ENCODE data around the gene HYLS1.
"Not testable (repeated sequence)": the region's sequence is repeated elsewhere in the genome, so short reads cannot be mapped to it uniquely, and the experiment has no call there.

Gene HYLS1

GRCh38 chr11:125887373-125888324 lies at the start of gene HYLS1:
TSS of gene HYLS1 (plus strand) at chr11:125887668. CDS start at chr11:125899369, 11,701 bp downstream.
- DNase-seq (ENCODE audit: low read depth): peak; percentile 99
- H3K4me3 ChIP-seq (ENCODE audit: low read depth, low read length): peak within 1 kb of the TSS; percentile 67
- TF ChIP-seq CTCF (IDR thresholded peaks at IDR 0.05; ENCODE audit: insufficient read depth, low read depth, low read length, missing control alignments): peak; percentile 18

- DNase-seq (ENCODE audit: low read depth): no peak
- no peak overlapping the region for H3K4me3 ChIP-seq (ENCODE audit: low read depth, low read length)
- TF ChIP-seq CTCF (IDR thresholded peaks at IDR 0.05; ENCODE audit: insufficient read depth, low read depth, low read length, missing control alignments): no peak
Observed at GRCh38 chr11:125842321-125842948, 45.0 kb upstream of the HYLS1 start.

- H3K4me3 ChIP-seq (ENCODE audit: low read depth, low read length): no peak overlapping the region
- TF ChIP-seq CTCF (IDR thresholded peaks at IDR 0.05; ENCODE audit: insufficient read depth, low read depth, low read length, missing control alignments): no peak
- DNase-seq (ENCODE audit: low read depth): no peak
Observed at GRCh38 chr11:125846188-125846587, 41.3 kb upstream of the HYLS1 start.

GRCh38 chr11:125857670-125858069 lies 29.8 kb upstream of the HYLS1 start:
- H3K4me3 ChIP-seq (ENCODE audit: low read depth, low read length); DNase-seq (ENCODE audit: low read depth): not testable (repeated sequence)

- not testable (repeated sequence) for H3K4me3 ChIP-seq (ENCODE audit: low read depth, low read length); DNase-seq (ENCODE audit: low read depth)
Observed at GRCh38 chr11:125862786-125863185, 24.7 kb upstream of the HYLS1 start.

GRCh38 chr11:125865354-125865753 lies 22.1 kb upstream of the HYLS1 start:
- not testable (repeated sequence) for DNase-seq (ENCODE audit: low read depth); H3K4me3 ChIP-seq (ENCODE audit: low read depth, low read length)

- H3K4me3 ChIP-seq (ENCODE audit: low read depth, low read length): no peak overlapping the region
- TF ChIP-seq CTCF (IDR thresholded peaks at IDR 0.05; ENCODE audit: insufficient read depth, low read depth, low read length, missing control alignments): no peak
- no peak for DNase-seq (ENCODE audit: low read depth)
Observed at GRCh38 chr11:125869521-125869920, 17.9 kb upstream of the HYLS1 start.

GRCh38 chr11:125871391-125872137 lies 15.9 kb upstream of the HYLS1 start:
- TF ChIP-seq CTCF (IDR thresholded peaks at IDR 0.05; ENCODE audit: insufficient read depth, low read depth, low read length, missing control alignments): peak; percentile 17
- peak; percentile 11 for DNase-seq (ENCODE audit: low read depth)
- no peak overlapping the region for H3K4me3 ChIP-seq (ENCODE audit: low read depth, low read length)
